Glutamatergic neuron (in vitro differentiated cells): ENCODE measurements around the gene XPO5. TPM values are rescaled to one million over a fixed set of nuclear protein-coding genes. Genes with fewer than 3 reads are reported as not detected.
A peak's percentile ranks its signal among the peaks of the same experiment; 100 is the strongest.

Experiments
- DNase-seq: peaks from one replicate; pipeline ENCODE4 v3.0.0; 2022
- H3K27ac Mint-ChIP-seq: one replicate; pipeline ENCODE4 v1.8.0; 2020; ENCODE audit warnings: mild to moderate bottlenecking, mixed read lengths, inconsistent platforms; ENCODE audit not compliant: unreplicated experiment
- H3K27me3 Mint-ChIP-seq: one replicate; pipeline ENCODE4 v1.8.0; 2020; ENCODE audit warnings: mild to moderate bottlenecking, moderate library complexity, mixed read lengths, inconsistent platforms; ENCODE audit not compliant: unreplicated experiment
- H3K36me3 Mint-ChIP-seq: one replicate; pipeline ENCODE4 v1.8.0; 2020; ENCODE audit warnings: mild to moderate bottlenecking, mixed read lengths, inconsistent platforms; ENCODE audit not compliant: unreplicated experiment
- H3K4me1 Mint-ChIP-seq: one replicate; pipeline ENCODE4 v1.8.0; 2020; ENCODE audit warnings: mild to moderate bottlenecking, low read depth, mixed read lengths, inconsistent platforms; ENCODE audit not compliant: unreplicated experiment
- H3K4me3 Mint-ChIP-seq: one replicate; pipeline ENCODE4 v1.8.0; 2020; ENCODE audit warnings: mild to moderate bottlenecking, mixed read lengths, inconsistent platforms; ENCODE audit not compliant: unreplicated experiment
- H3K9me3 Mint-ChIP-seq: one replicate; pipeline ENCODE4 v1.8.0; 2020; ENCODE audit warnings: mild to moderate bottlenecking, moderate library complexity, mixed read lengths, inconsistent platforms; ENCODE audit not compliant: unreplicated experiment
- total RNA-seq: library from RNA; stranded (reverse); fragmentation: NEBNext Ultra II Directional; extraction: Animal tissue kit (Norgen Biotek cat#: 25700); gene quantifications from one replicate; pipeline ENCODE4 v1.2.1, GENCODE V29; 2021; ENCODE audit not compliant: unreplicated experiment
- TF ChIP-seq, protein P1 (sequence below): fragments of 200-600 bp; sonication (generic); IDR thresholded peaks from one replicate; pipeline ENCODE4 v1.5.0; 2021; ENCODE audit not compliant: partially characterized antibody, unreplicated experiment

Gene XPO5
- total RNA-seq, 1 donor from 2014 or later, result 52.7 TPM

DNA sequence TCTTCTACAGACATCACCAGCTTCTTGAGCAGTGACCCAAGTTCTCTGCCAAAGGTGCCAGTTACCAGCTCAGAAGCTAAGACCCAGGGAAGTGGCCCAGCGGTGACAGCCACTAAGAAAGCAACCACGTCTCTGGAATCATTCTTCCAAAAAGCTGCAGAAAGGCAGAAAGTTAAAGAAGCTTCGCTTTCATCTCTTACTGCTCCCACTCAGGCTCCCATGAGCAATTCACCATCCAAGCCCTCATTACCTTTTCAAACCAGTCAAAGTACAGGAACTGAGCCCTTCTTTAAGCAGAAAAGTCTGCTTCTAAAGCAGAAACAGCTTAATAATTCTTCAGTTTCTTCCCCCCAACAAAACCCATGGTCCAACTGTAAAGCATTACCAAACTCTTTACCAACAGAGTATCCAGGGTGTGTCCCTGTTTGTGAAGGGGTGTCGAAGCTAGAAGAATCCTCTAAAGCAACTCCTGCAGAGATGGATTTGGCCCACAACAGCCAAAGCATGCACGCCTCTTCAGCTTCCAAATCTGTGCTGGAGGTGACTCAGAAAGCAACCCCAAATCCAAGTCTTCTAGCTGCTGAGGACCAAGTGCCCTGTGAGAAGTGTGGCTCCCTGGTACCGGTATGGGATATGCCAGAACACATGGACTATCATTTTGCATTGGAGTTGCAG is 38.0 kb upstream of the XPO5 start:
- no peaks in the 10 kb centered on the region for H3K9me3 Mint-ChIP-seq
- no peaks in the 10 kb centered on the region for H3K27me3 Mint-ChIP-seq
- no peak for DNase-seq
- H3K36me3 Mint-ChIP-seq, result no peaks in the 10 kb centered on the region
- H3K27ac Mint-ChIP-seq, result no peak overlapping the region
- H3K4me1 Mint-ChIP-seq, result peaks cover 11% of the 10 kb centered on the region
- TF ChIP-seq, protein P1, sequence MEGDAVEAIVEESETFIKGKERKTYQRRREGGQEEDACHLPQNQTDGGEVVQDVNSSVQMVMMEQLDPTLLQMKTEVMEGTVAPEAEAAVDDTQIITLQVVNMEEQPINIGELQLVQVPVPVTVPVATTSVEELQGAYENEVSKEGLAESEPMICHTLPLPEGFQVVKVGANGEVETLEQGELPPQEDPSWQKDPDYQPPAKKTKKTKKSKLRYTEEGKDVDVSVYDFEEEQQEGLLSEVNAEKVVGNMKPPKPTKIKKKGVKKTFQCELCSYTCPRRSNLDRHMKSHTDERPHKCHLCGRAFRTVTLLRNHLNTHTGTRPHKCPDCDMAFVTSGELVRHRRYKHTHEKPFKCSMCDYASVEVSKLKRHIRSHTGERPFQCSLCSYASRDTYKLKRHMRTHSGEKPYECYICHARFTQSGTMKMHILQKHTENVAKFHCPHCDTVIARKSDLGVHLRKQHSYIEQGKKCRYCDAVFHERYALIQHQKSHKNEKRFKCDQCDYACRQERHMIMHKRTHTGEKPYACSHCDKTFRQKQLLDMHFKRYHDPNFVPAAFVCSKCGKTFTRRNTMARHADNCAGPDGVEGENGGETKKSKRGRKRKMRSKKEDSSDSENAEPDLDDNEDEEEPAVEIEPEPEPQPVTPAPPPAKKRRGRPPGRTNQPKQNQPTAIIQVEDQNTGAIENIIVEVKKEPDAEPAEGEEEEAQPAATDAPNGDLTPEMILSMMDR, result no peak
- H3K4me3 Mint-ChIP-seq, result peak overlapping the region; percentile 2

DNA sequence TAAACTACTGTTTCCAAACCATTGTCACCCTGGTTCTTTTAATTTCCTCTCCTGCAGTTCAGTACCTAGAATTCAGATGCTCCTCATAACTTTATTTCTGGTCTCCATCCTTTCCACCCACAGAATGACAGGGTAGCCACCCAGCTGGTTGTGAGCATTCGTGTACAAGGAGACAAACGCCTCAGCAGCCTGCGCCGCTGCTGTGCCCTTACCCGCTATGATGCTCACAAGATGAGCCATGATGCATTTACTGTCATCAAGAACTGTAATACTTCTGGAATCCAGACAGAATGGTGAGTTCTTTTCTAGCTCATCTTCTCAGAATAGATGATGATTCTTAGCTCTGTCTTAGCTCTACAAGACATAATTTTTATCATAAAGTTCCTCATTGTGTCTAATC is 34.6 kb upstream of the XPO5 start:
- Mint-ChIP-seq H3K27ac (no peak overlapping the region), H3K4me1 (peaks cover 11% of the 10 kb centered on the region)

GRCh38 chr6:43609402-43609801 is 33.6 kb upstream of the XPO5 start:
- no peaks in the 10 kb centered on the region for H3K36me3 Mint-ChIP-seq
- DNase-seq, result no peak
- H3K4me1 Mint-ChIP-seq, result peaks cover 11% of the 10 kb centered on the region
- peaks cover 1% of the 10 kb centered on the region for H3K9me3 Mint-ChIP-seq
- H3K27me3 Mint-ChIP-seq, result no peaks in the 10 kb centered on the region
- H3K4me3 Mint-ChIP-seq, result no peak overlapping the region
- no peak overlapping the region for H3K27ac Mint-ChIP-seq
- TF ChIP-seq, protein P1, result no peak

More for the DNA sequence above, 34.6 kb upstream of the XPO5 start:
- Mint-ChIP-seq H3K9me3 (peaks cover 1% of the 10 kb centered on the region), H3K36me3 (no peaks in the 10 kb centered on the region), H3K27me3 (no peaks in the 10 kb centered on the region), H3K4me3 (no peak overlapping the region)
- no peak for DNase-seq
- TF ChIP-seq, protein P1, result no peak

GRCh38 chr6:43608807-43609206 is 33.0 kb upstream of the XPO5 start:
- no peaks in the 10 kb centered on the region for H3K36me3 Mint-ChIP-seq
- TF ChIP-seq, protein P1, result no peak

DNA sequence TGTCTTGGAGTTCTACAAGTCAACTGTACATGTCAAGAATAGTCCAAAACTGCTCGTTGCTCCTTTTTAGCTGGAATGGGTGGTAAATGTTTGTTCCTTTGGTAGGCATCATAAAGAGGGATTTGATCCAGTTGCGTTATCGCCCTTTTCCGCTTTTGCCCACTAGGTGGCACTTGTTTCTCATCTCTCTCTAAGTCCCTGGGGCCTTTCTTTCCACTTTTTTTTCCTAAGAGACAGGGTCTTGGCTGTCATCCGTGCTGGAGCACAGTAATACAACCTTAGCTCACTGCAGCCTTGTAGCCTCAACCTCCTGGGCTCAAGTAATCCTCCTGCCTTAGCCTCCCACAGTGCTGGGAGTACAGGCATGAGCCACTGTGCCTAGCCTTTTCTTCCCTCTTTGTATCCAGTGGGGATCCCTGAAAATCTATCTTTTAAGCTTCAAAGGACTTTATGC is 32.5 kb upstream of the XPO5 start:
- Mint-ChIP-seq H3K9me3 (peaks cover 1% of the 10 kb centered on the region), H3K4me3 (no peak overlapping the region), H3K27ac (no peak overlapping the region), H3K36me3 (no peaks in the 10 kb centered on the region), H3K27me3 (no peaks in the 10 kb centered on the region), H3K4me1 (peaks cover 4% of the 10 kb centered on the region)
- DNase-seq, result peak; percentile 77
- TF ChIP-seq, protein P1, result peak; percentile 90

More at GRCh38 chr6:43608807-43609206, 33.0 kb upstream of the XPO5 start:
- H3K9me3 Mint-ChIP-seq, result peaks cover 1% of the 10 kb centered on the region
- no peak overlapping the region for H3K27ac Mint-ChIP-seq
- H3K4me3 Mint-ChIP-seq, result no peak overlapping the region
- no peaks in the 10 kb centered on the region for H3K27me3 Mint-ChIP-seq
- peaks cover 7% of the 10 kb centered on the region for H3K4me1 Mint-ChIP-seq
- no peak for DNase-seq
